HEK293 (cell line): ENCODE data around the gene ATP7B.
A peak's percentile ranks its signal among the peaks of the same experiment; 100 is the strongest.

Experiments used
- CTCF ChIA-PET: fragments of 350-600 bp; formaldehyde crosslinking; extraction: SDS; loops from one replicate; lab custom pipeline; 2021; ENCODE audit warnings: antibody characterized with exemption; lab: Yijun Ruan, JAX
- POLR2A ChIA-PET: fragments of 300-600 bp; formaldehyde crosslinking; extraction: SDS; loops from one replicate; lab custom pipeline; 2020; ENCODE audit warnings: antibody characterized with exemption, inconsistent platforms; lab: Yijun Ruan, JAX
- H3K27ac ChIP-seq: fragments of 200-500 bp; sonication (Bioruptor generic); 2 replicates; pipeline ENCODE4 v1.5.1; 2014; ENCODE audit warnings: low read depth, low read length, control low read depth, inconsistent platforms; ENCODE audit errors: extremely low read depth
- H3K36me3 ChIP-seq, 2 experiments: fragments of 200-500 bp in 1 of 2; sonication (Bioruptor generic) in 1 of 2; 1 replicate in 1 of 2; 2 replicates in 1 of 2; pipeline ENCODE4 v1.5.1; 2014 to 2017; ENCODE audit warnings: inconsistent platforms in 2 of 2, low read length in 2 of 2; ENCODE audit not compliant: control insufficient read depth in 2 of 2, insufficient read depth in 1 of 2
- H3K4me1 ChIP-seq: fragments of 200-500 bp; sonication (Bioruptor generic); 2 replicates; pipeline ENCODE4 v1.5.1; 2014; ENCODE audit warnings: mild to moderate bottlenecking, low read length, inconsistent platforms; ENCODE audit not compliant: control insufficient read depth, insufficient read depth
- H3K4me3 ChIP-seq: 2 replicates; pipeline ENCODE4 v1.5.1; 2011; ENCODE audit warnings: low read depth, mild to moderate bottlenecking, control low read depth, low read length, moderate library complexity
- H3K9me3 ChIP-seq: fragments of 200-500 bp; sonication (Bioruptor generic); 2 replicates; pipeline ENCODE4 v1.5.1; 2014; ENCODE audit warnings: low read depth, low read length, inconsistent platforms; ENCODE audit not compliant: control insufficient read depth, insufficient read depth
- ATF2 ChIP-seq: fragments of 450-650 bp; formaldehyde crosslinking; IDR thresholded peaks from 2 replicates; pipeline ENCODE4 v1.5.1; 2016; ENCODE audit warnings: missing biosample characterization, missing genetic modification characterization, low read depth
- BCL11B ChIP-seq: fragments of 450-650 bp; formaldehyde crosslinking; IDR thresholded peaks from 2 replicates; pipeline ENCODE4 v1.5.1; 2016; ENCODE audit warnings: low read depth, missing biosample characterization, missing genetic modification characterization
- CTCF ChIP-seq: fragments of 450-650 bp; formaldehyde crosslinking; IDR thresholded peaks from 2 replicates; pipeline ENCODE4 v1.5.1; 2016; ENCODE audit warnings: missing biosample characterization, missing genetic modification characterization
- EGR2 ChIP-seq: fragments of 450-650 bp; formaldehyde crosslinking; IDR thresholded peaks from 2 replicates; pipeline ENCODE4 v1.5.1; 2016; ENCODE audit warnings: low read depth, missing biosample characterization, missing genetic modification characterization
- ELK4 ChIP-seq: IDR thresholded peaks from 2 replicates; pipeline ENCODE4 v1.6.1; 2011; ENCODE audit warnings: mild to moderate bottlenecking, low read depth, low read length, borderline replicate concordance
- GFI1B ChIP-seq: fragments of 450-650 bp; formaldehyde crosslinking; IDR thresholded peaks from 2 replicates; pipeline ENCODE4 v1.5.1; 2016; ENCODE audit warnings: missing biosample characterization, missing genetic modification characterization
- REPIN1 ChIP-seq: fragments of 450-650 bp; formaldehyde crosslinking; IDR thresholded peaks from 2 replicates; pipeline ENCODE4 v1.5.1; 2017; ENCODE audit warnings: missing biosample characterization, missing genetic modification characterization, low read depth
- ZBTB1 ChIP-seq: fragments of 450-650 bp; formaldehyde crosslinking; IDR thresholded peaks from 2 replicates; pipeline ENCODE4 v1.5.1; 2016; ENCODE audit warnings: missing biosample characterization, missing genetic modification characterization
- ZBTB21 ChIP-seq: fragments of 450-650 bp; formaldehyde crosslinking; IDR thresholded peaks from 2 replicates; pipeline ENCODE4 v1.5.1; 2017; ENCODE audit warnings: missing biosample characterization, missing genetic modification characterization
- ZBTB49 ChIP-seq: fragments of 450-650 bp; formaldehyde crosslinking; IDR thresholded peaks from 2 replicates; pipeline ENCODE4 v1.5.1; 2016; ENCODE audit warnings: missing biosample characterization, missing genetic modification characterization, low read depth
- ZEB2 ChIP-seq: fragments of 450-650 bp; formaldehyde crosslinking; IDR thresholded peaks from 2 replicates; pipeline ENCODE4 v1.5.1; 2016; ENCODE audit warnings: missing biosample characterization, missing genetic modification characterization
- ZNF132 ChIP-seq: fragments of 450-650 bp; formaldehyde crosslinking; IDR thresholded peaks from 2 replicates; pipeline ENCODE4 v1.5.1; 2017; ENCODE audit warnings: missing biosample characterization, missing genetic modification characterization, borderline replicate concordance
- ZNF19 ChIP-seq: fragments of 450-650 bp; formaldehyde crosslinking; IDR thresholded peaks from 2 replicates; pipeline ENCODE4; 2016; ENCODE audit warnings: missing biosample characterization, missing genetic modification characterization, low read depth
- ZNF280C ChIP-seq: fragments of 450-650 bp; formaldehyde crosslinking; IDR thresholded peaks from 2 replicates; pipeline ENCODE4 v1.5.1; 2016; ENCODE audit warnings: missing biosample characterization, missing genetic modification characterization
- ZNF280D ChIP-seq: fragments of 450-650 bp; formaldehyde crosslinking; IDR thresholded peaks from 2 replicates; pipeline ENCODE4 v1.5.1; 2016; ENCODE audit warnings: missing biosample characterization, missing genetic modification characterization
- ZNF335 ChIP-seq: fragments of 450-650 bp; formaldehyde crosslinking; conservative IDR thresholded peaks from 2 replicates; pipeline ENCODE4 v1.5.1; 2016; ENCODE audit warnings: missing biosample characterization, missing genetic modification characterization
- ZNF521 ChIP-seq: fragments of 450-650 bp; formaldehyde crosslinking; IDR thresholded peaks from 2 replicates; pipeline ENCODE4 v1.5.1; 2017; ENCODE audit warnings: missing biosample characterization, mild to moderate bottlenecking, missing genetic modification characterization
- ZNF544 ChIP-seq: fragments of 450-650 bp; formaldehyde crosslinking; IDR thresholded peaks from 2 replicates; pipeline ENCODE4 v1.5.0; 2017; ENCODE audit warnings: missing biosample characterization, missing genetic modification characterization
- ZNF585B ChIP-seq: fragments of 450-650 bp; formaldehyde crosslinking; IDR thresholded peaks from 2 replicates; pipeline ENCODE4 v1.5.1; 2016; ENCODE audit warnings: missing biosample characterization, missing genetic modification characterization
- ZNF629 ChIP-seq: fragments of 450-650 bp; formaldehyde crosslinking; IDR thresholded peaks from 2 replicates; pipeline ENCODE4 v1.5.1; 2017; ENCODE audit warnings: missing biosample characterization, missing genetic modification characterization
- ZNF660 ChIP-seq: fragments of 450-650 bp; IDR thresholded peaks from 2 replicates; pipeline ENCODE4 v1.5.1; 2018; ENCODE audit warnings: missing biosample characterization, mild to moderate bottlenecking, missing genetic modification characterization
- ZNF768 ChIP-seq: fragments of 450-650 bp; formaldehyde crosslinking; IDR thresholded peaks from 2 replicates; pipeline ENCODE4 v1.5.1; 2018; ENCODE audit warnings: missing biosample characterization, mild to moderate bottlenecking, missing genetic modification characterization
- ZNF777 ChIP-seq: fragments of 450-650 bp; formaldehyde crosslinking; IDR thresholded peaks from 2 replicates; pipeline ENCODE4 v1.5.1; 2017; ENCODE audit warnings: missing biosample characterization, missing genetic modification characterization, borderline replicate concordance

ATP7B gene

GRCh38 chr13:51929699-51930098 lies 81.6 kb downstream of the ATP7B start:
- Histone ChIP-seq H3K9me3 (no peaks in the 10 kb centered on the region), H3K36me3 (peaks cover 0 to 11% of the 10 kb centered on the region in 2 experiments; a peak in 1 of 3 replicates), H3K4me1 (peaks cover 3% of the 10 kb centered on the region; the same call in 1 of the 2 replicates), H3K27ac (no peak overlapping the region), H3K4me3 (no peak overlapping the region)
- CTCF ChIA-PET, result interaction anchor here (0.9 kb wide), 1 partner anchor 34 kb away, joined by 5 read pairs; no protein-coding TSS in a partner anchor
- POLR2A ChIA-PET, result no interaction called here
- TF ChIP-seq ZNF777 (no peak), ZNF629 (tag by site-specific recombination) (no peak), ZBTB1 (tag by site-specific recombination) (no peak), ZNF280C (tag by site-specific recombination) (no peak), ZBTB49 (tag by site-specific recombination) (no peak), ZNF585B (no peak), ZNF132 (tag by site-specific recombination) (no peak), GFI1B (tag by site-specific recombination) (no peak), EGR2 (no peak), REPIN1 (tag by site-specific recombination) (no peak), ZNF768 (no peak), ZBTB21 (tag by site-specific recombination) (no peak), ZNF280D (tag by site-specific recombination) (no peak), ELK4 (no peak), ZNF544 (tag by site-specific recombination) (no peak), ZNF521 (no peak)

- Histone ChIP-seq H3K27ac (no peak overlapping the region), H3K9me3 (no peaks in the 10 kb centered on the region), H3K36me3 (no peaks in the 10 kb centered on the region), H3K4me1 (peaks cover 3% of the 10 kb centered on the region; the same call in 1 of the 2 replicates), H3K4me3 (no peak overlapping the region)
- ChIA-PET CTCF (interaction anchor here (0.6 to 0.9 kb wide), 2 partner anchors 94 to 199 kb away, joined by 3 read pairs; no protein-coding TSS in a partner anchor), POLR2A (no interaction called here)
- TF ChIP-seq ZNF335 (tag by site-specific recombination) (peak; percentile 36; the same call in 1 of the 2 replicates), ZNF660 (tag by site-specific recombination) (peak; percentile 87), ZNF19 (no peak), BCL11B (tag by site-specific recombination) (no peak), ATF2 (tag by site-specific recombination) (peak; percentile 82), ZEB2 (tag by site-specific recombination) (peak; percentile 83; the same call in 1 of the 2 replicates), CTCF (no peak)
Observed at GRCh38 chr13:51928231-51928630, 83.0 kb downstream of the ATP7B start.
